KG1 (cell line): ENCODE measurements around the gene MAJIN.

Experiments used
- DNase-seq: peaks from one replicate; lab custom pipeline; 2025; lab: John Stamatoyannopoulos, UW

Gene MAJIN

GRCh38 chr11:64911689-64912088, 60.2 kb downstream of the MAJIN start:
- DNase-seq: no peak

GRCh38 chr11:64911142-64911541, 60.8 kb downstream of the MAJIN start:
- DNase-seq: no peak

- no peak for DNase-seq
Measured at GRCh38 chr11:64910451-64911093, 61.3 kb downstream of the MAJIN start.

- no peak for DNase-seq
Measured at GRCh38 chr11:64909653-64910343, 62.1 kb downstream of the MAJIN start.

DNA sequence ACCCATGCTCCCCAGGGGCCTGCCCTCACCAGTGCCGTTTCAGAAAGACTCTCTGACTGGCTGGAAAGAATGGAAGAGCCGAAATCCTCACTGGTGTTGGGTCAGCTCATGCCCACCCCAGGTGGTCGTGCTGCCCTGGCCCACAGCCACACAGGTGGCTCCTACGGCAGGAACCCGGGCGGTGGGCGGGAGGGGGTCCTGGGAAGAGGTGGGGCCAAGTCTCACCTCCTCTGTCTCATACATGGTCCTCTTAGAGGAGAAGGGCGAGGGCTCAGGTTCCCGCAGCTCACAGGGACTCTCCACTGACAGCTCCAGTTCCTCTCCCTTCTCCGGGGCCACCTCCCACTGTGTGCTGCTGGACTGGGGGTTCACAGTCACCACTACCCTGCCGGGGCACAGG, 63.1 kb downstream of the MAJIN start:
- no peak for DNase-seq

DNA sequence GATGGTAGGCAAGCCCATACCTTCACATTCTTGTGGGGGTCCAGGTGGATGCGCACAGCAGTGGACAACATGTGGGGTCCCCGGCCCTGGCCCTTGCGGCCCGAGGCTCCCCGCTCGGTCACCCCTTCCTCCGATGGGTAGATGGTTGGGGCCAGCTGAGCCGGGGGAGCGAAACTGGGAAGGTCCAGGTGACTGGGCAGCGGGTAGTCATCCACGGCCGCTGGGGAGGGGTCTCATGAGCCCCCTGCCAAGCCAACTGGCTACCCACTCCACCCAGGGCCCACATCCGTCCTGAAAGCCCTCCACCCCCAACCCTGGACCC, 65.6 kb downstream of the MAJIN start:
- DNase-seq: no peak

DNA sequence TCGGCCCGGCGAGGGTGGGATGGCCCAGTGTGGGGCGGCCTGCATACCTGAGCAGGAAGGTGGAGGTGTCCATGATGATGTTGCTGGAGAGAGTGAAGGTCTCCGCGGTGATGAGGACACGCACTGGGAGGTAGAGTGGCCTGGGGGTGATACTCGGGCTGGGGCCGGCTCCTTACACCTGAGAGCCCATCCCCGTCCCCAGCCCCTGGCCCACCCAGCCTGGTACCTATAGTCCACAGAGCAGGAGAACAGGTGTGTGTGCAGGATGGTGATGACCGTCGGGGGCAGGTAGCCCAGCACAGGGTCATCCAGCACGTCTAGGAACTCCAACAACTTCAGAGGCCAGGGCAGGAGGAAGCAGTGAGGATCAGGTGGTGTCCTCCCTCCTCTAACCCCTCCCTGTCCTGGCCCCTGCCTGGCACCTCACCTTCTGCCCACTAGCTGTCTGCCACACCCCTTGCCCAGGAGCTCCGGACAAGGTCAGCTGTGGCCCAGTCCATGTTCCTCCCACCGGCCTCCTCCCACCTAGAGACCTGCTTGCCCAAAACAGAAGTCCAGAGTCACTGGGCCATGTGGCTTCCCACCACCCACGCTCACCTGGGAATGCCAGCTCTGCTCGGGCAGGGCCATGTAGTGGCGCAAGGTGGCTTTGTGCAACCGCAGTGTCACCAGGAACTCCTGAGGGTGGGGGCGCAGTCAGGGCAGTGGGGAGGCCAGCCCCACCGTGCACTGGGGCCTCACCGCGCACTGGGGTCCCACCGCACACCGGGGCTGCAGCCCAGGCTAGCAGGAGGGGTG, 66.2 kb downstream of the MAJIN start:
- DNase-seq: no peak

- DNase-seq: no peak
Measured at GRCh38 chr11:64903291-64903833, 68.5 kb downstream of the MAJIN start.

DNA sequence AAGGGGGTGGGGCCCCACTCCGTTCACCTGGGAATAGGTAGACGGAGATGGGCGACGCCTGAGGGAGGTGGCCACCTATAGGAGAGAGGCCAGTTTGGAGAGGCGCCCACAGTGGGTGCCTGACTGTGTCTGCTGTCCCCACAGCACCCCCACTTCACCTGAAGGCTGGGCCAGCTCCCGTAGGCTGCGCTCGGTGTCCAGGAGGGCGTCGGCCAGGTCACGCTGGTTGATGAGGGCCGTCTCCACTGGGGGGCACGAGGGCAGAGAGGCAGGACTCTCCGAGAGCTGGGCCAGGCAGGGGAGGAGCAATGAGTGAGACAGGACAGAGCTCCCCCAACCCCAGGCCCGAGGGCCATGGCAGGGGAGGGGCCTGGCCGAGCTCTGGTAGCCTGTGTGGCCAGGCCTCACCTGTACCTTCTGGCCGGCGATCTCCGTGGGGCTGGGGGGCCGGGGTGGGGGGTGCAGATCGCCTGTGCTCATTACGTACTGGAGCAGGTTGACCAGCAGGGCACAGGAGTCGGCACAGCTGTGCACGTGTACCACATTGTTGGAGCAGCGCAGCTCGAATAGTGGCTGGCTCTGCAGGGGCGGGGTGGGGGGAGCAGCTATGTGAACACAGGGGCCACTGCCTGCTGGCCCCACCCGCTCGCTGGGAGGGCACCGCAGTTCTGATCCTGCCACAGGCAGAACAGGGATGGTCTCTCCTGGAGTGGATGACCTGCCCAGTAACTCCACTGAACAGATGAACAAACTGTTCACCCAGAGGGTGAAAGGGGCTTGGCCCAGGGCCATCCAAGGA, 69.6 kb downstream of the MAJIN start:
- DNase-seq: no peak

DNA sequence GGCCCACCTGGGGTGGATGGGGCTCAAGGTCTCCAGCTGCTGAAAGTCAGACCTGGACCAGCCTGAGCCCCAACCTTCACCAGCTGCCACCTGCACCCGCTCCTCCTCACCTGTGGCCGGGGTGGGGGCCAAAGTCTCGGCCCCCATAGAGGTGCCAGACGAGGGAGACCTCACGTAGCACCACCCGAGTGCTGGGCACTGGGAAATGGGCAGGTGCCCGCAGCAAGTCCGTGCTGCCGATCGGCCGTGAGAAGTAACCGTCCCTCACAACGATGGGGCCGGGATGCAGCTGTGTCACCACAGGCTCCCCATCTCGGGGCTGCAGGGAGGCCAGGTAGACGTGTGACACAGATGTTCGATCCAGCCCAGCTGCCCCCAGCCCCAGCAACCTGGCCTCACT, 71.1 kb downstream of the MAJIN start:
- no peak for DNase-seq

GRCh38 chr11:64900263-64900678, 71.6 kb downstream of the MAJIN start:
- DNase-seq: no peak

DNA sequence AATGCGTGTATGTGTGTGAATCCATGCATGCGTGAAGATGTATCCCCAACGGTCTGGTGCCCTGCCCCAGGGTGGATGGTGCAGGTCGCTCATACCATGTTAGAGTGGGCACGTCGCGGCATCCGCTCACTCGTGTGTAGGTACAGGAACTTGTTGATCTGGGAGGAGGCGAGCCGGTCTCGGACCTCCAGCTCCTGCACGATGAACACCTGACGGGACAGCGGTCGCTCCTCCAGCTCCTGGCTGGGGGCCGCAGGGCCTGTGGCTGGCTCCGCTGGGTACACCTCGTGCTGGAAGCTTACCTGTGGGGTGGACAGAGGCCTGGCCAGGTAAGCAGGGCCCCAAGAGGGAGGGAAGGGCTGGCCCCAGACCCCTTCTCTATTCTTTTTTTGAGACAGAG, 73.4 kb downstream of the MAJIN start:
- no peak for DNase-seq

- DNase-seq: no peak
Measured at GRCh38 chr11:64898076-64898445, 73.8 kb downstream of the MAJIN start.

- no peak for DNase-seq
Measured at GRCh38 chr11:64897381-64898075, 74.4 kb downstream of the MAJIN start.

GRCh38 chr11:64896448-64897022, 75.4 kb downstream of the MAJIN start:
- DNase-seq: no peak

- DNase-seq: no peak
Measured at GRCh38 chr11:64894812-64895452, 77.0 kb downstream of the MAJIN start.

DNA sequence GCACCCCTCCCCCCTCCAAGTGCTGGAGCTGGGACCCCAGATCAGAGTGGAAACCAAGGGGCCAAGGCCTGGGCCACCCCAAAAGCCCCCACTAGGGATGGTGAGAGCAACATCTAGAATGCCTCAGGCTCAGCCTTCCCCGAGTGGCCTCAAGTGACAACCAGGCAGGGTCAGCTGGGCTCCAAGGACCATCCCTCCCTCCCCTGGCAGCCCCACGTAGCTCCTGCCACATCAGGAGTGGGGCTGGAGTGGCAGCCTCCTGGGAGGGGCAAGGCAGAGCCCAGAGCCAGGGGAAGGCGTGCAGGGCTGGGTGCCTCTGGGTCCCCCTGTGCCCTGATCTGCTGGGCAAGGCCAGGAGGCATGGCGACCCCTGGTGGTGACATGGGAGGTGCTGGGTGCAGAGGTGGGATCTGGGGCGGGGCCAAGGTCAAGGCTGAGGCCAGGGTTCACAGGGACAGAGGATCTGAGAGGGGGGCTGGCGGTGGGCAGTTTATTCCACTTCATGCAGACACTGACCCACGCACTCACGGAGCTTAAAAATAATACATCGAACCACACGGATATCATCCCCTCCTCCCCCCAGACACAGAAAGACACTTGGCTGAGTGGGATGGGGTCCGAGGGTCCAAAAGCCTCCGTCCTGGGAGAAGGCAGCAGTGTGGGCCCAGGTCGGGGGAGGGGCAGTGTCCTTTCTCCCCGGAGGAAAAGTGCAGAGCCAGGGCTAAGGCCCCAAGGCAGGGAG, 77.7 kb downstream of the MAJIN start:
- peak; percentile 37 for DNase-seq

- no peak for DNase-seq
Measured at GRCh38 chr11:64893194-64894069, 78.5 kb downstream of the MAJIN start.

GRCh38 chr11:64892838-64893193, 79.1 kb downstream of the MAJIN start:
- no peak for DNase-seq
